Activated gamma-delta T cell (primary cell): ENCODE results near the gene TMEM131.
"Not testable (repeated sequence)": the region's sequence is repeated elsewhere in the genome, so short reads cannot be mapped to it uniquely, and the experiment has no call there.

ENCODE experiments used
- DNase-seq: peaks from one replicate; lab custom pipeline; 2025; lab: John Stamatoyannopoulos, UW

TMEM131 gene

GRCh38 chr2:97723156-97724072 lies 272.3 kb downstream of the TMEM131 start:
- DNase-seq, result no peak

GRCh38 chr2:97722227-97722626 lies 273.5 kb downstream of the TMEM131 start:
- no peak for DNase-seq

DNA sequence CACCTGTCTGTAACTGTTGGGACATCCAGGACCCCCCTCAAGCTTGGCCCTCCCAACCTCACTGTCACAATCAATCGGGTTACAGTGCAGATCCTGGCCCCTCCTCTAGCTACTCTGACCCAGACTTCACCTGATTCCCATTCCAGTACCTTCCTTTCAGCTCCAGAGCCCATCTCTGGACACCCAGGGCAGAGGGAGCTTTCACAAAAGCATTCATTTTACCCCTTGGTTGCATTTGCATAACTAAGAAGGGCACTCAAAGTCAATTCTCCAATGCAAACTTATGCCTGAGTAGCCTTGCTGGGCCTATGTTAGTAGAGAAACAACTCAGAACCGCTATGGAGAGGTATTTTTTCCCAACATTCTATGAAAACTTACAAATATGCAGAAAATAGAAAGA lies 275.0 kb downstream of the TMEM131 start:
- DNase-seq, result no peak

GRCh38 chr2:97719362-97720155 lies 276.2 kb downstream of the TMEM131 start:
- no peak for DNase-seq

- DNase-seq, result no peak
These were observed 276.8 kb downstream of the TMEM131 start for GRCh38 chr2:97718942-97719341.

GRCh38 chr2:97718051-97718882 lies 277.5 kb downstream of the TMEM131 start:
- DNase-seq, result peak; percentile 43

DNA sequence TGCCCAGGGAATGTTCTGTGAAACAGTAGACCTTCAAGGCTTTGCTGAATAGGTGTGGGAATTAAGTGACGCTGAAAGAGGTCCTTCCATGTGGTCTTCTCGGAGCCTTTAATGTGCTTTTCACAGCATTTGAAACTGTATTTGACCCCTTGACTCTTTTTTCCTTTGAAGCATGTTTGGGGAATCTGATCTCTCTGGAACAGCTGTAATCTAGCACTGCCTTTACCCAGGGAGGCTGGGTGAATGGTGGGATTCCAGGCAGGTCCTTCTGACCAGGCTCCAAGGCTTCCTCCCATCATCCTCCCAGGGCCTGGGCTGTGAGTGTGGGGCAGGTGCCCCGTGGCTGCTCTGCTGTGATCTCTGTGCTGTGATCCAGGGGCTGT lies 278.1 kb downstream of the TMEM131 start:
- no peak for DNase-seq

DNA sequence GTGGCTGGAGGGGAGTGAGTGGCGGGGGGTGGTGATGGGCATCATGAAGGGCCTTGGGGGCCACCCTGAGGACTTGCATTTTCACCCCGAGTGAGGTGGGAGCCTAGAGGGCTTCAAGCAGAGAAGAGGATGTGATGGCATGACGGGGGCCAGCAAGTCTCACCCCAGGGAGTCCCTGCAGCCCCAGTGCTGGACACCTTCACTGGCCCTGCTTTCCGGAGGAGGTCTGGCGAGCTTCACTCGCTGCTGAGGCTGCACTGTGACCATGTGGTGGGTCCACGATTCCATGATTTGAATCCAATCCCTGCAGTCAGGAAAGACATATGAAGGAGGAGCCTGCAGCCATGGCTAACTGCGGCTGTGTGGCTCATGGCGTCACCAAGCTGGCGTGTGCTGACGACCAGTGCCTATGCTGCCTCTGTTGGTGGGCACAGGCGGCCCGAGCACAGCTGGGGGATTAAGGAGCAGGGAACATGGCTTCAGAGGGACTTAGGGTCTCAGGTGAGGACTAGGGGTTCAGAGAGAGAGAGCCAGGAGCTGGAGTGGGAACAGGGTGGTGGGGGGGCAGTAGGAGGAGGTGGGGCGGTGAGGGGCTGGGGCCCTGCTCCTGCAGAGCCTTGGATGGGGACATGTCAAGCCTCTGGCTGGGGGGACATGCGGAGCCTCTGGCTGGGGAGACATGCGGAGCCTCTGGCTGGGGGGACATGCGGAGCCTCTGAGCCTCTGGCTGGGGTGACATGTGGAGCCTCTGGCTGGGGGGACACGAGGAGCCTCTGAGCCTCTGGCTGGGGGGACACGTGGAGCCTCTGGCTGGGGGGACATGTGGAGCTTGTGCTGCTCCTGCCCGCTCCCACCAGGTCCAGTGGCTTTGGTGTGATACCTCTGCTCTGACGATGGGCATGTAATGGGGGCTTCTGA lies 278.8 kb downstream of the TMEM131 start:
- no peak for DNase-seq

DNA sequence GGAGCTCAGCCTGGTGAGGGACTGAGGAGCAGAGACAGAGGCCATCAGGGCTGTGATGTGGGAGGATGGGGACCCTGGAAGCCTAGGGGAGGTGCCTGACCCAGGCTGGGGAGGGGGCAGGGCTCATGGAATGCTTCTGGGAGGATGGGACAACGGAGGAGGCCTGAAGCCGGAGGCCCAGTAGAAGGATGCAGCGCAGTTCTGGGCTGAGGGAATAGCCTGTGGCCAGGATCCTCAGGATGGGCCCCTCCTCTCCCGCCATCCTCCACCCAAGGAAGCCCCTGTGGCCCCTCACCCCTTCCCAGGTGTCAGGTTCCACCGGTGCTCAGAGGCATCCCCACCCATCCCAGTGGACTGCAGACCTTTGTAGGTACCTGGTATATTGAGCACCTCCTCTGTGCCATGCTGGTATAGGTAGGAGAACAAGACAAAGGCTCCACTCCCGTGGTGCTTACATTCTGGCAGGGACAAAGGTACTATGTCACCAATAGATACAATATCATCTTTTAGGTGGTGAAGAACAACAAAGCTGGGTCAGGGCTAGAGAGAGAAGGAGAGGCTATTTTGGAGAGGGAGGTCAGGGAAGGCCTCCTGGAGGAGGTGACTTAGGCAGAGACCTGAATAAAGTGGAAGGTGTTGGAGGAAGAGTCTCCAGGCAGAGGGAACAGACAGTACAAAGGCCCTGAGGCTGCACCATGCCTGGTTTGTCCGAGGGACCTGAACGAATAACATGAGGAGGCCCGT lies 279.6 kb downstream of the TMEM131 start:
- DNase-seq, result no peak

GRCh38 chr2:97714950-97715652 lies 280.6 kb downstream of the TMEM131 start:
- no peak for DNase-seq

GRCh38 chr2:97714084-97714949 lies 281.4 kb downstream of the TMEM131 start:
- DNase-seq, result no peak

DNA sequence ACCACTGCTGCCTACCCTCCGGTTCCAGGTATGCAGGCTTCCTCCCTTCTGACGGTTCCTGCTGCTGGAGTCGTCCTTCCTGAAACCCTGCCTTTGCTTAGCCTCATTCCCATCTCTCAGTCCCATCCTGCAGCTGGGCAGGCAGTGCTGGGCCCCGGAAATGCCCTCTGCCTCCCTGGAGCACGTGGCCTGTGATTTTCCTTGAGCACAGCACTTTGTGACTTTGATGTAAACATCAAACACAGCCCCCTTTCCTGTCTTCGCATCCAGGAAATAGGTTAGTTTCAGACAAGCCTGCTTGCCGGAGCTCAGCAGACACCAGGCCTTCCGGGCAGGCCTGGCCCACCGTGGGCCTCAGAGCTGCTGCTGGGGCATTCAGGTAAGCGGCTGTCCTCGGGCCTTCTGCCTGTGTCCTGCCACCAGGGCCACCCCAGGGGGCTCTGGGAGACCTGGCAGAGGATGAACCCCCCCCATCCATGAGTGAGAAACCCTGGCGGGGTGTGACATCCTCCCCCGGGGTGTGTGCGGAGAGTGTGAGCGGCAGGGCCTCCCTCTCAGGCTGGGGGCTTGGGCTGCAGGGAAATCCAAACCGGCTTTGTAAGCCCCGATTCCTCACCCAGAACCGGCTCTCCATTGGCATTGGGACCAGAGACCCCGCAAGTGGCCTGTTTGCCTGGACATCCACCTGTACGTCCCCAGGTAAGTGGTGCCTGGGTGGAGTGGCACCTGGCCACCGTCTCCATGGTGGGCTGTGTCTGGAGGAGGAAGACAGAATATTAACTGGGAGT lies 282.3 kb downstream of the TMEM131 start, which contains the start of gene ZAP70:
TSS of gene ZAP70 (plus strand) at position 281 of the 788 bp plus-strand sequence. CDS start 10,461 bp downstream, outside the sequence.
- DNase-seq, result peak; percentile 43

DNA sequence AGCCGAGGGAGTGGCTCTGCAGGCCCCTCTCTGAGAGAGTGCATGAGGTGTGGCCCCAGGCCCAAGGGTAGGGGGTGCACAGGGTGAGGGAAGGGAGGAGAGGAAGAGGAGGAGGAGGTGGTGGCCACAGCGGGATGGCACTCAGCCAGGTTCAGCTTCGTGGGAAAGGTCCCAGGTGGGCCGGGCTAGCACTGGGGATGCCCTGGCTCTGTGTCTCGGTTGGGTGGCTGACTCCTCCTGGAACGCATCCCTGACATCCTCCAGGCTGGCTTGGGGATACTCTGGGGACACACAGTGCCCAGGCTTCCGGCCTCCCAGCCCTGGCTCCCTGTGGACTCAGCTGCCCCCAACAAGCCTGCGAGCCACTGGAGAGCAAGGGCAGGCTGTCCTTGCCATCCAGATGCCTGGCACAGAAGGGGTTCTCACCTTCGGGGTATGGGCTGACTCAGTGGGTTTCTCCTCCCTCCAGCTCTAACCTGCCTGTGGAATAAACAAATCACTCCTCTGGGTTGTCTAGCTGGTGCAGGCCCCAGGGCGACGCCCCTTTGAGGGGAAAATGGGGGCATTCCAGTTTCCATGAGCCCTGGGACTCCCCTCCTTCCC lies 283.0 kb downstream of the TMEM131 start:
- peak; percentile 16 for DNase-seq

- DNase-seq, result not testable (repeated sequence)
These were observed 283.6 kb downstream of the TMEM131 start for GRCh38 chr2:97712175-97712574.

DNA sequence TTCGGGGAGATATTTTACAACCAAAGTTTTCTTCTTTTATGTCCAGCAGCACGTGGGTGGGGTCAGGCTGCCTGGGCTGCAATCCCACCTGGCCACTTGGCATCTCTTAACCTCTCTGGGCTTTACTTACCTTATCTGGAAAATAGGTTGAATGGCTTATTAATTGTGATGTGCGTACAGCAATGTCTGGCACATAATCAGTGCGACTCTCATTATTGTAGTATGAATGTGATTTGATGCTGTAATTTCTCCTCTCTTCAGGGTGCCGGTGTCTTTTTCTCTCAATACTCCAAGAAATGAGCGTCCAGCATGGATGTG lies 284.4 kb downstream of the TMEM131 start:
- no peak for DNase-seq

GRCh38 chr2:97708608-97709007 lies 287.1 kb downstream of the TMEM131 start:
- DNase-seq, result no peak

DNA sequence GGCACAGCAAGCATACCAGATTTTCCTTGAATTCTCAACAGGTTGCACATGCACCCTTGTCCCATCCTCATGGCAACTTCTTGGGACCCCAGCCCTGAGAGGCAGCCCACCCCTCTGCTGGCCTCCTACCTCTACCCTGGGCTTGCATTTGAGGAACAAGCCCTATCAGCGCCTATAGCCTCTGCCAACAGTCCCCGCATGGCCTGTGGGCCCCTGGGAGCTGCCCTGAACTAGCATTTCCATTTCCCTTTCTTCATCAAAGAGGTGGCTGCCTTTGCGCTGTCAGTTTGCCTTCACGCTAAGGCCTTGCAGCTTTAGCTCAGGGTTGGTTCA lies 287.7 kb downstream of the TMEM131 start:
- DNase-seq, result no peak
